OCI-LY1 (cell line): ENCODE data around the gene MRPL36.

Source experiments
- H2AFZ ChIP-seq: fragments of 200-600 bp; sonication (generic), shearing (Covaris generic); 2 replicates; pipeline ENCODE4 v1.6.0; 2014; ENCODE audit warnings: antibody characterized with exemption, mild to moderate bottlenecking, low read length
- H3F3A ChIP-seq: fragments of 200-600 bp; sonication (generic), shearing (Covaris generic); 2 replicates; pipeline ENCODE4 v1.6.0; 2014; ENCODE audit warnings: mild to moderate bottlenecking, antibody characterized with exemption, low read length, moderate library complexity; ENCODE audit not compliant: insufficient read depth
- H3K27ac ChIP-seq: fragments of 200-600 bp; sonication (generic); 2 replicates; pipeline ENCODE4 v1.5.1; 2014; ENCODE audit warnings: low read length, mixed run types, mild to moderate bottlenecking, low read depth; ENCODE audit not compliant: poor library complexity, severe bottlenecking
- H3K27me3 ChIP-seq: fragments of 200-600 bp; sonication (generic); 2 replicates; pipeline ENCODE4 v1.6.0; 2014; ENCODE audit warnings: antibody characterized with exemption, mild to moderate bottlenecking, low read length, moderate library complexity; ENCODE audit not compliant: insufficient read depth
- H3K36me3 ChIP-seq: fragments of 200-600 bp; sonication (generic); 2 replicates; pipeline ENCODE4 v1.6.1; 2014; ENCODE audit warnings: mild to moderate bottlenecking, antibody characterized with exemption, low read length, moderate library complexity, mixed read lengths; ENCODE audit not compliant: insufficient read depth
- H3K4me1 ChIP-seq: fragments of 200-600 bp; sonication (generic); 2 replicates; pipeline ENCODE4 v1.5.1; 2014; ENCODE audit warnings: mild to moderate bottlenecking, low read length, moderate library complexity; ENCODE audit not compliant: insufficient read depth, severe bottlenecking
- H3K4me2 ChIP-seq: fragments of 200-600 bp; sonication (generic), shearing (Covaris generic); 2 replicates; pipeline ENCODE4 v1.6.1; 2014; ENCODE audit warnings: low read length
- H3K4me3 ChIP-seq: fragments of 200-600 bp; sonication (generic); 2 replicates; pipeline ENCODE4 v1.5.1; 2014; ENCODE audit warnings: low read length, low read depth, mild to moderate bottlenecking, mixed read lengths; ENCODE audit not compliant: poor library complexity, severe bottlenecking
- H3K79me2 ChIP-seq: fragments of 200-600 bp; shearing (Covaris generic); 2 replicates; pipeline ENCODE4 v1.6.1; 2016; ENCODE audit warnings: mixed run types, low read length, mixed read lengths; ENCODE audit not compliant: insufficient read depth
- H3K9ac ChIP-seq: fragments of 200-600 bp; sonication (generic), shearing (Covaris generic); 2 replicates; pipeline ENCODE4 v1.6.1; 2014; ENCODE audit warnings: mild to moderate bottlenecking, low read length, mixed read lengths
- H3K9me2 ChIP-seq: fragments of 200-600 bp; sonication (generic), shearing (Covaris generic); 2 replicates; pipeline ENCODE4 v1.6.1; 2014; ENCODE audit warnings: low read depth, mild to moderate bottlenecking, low read length, mixed read lengths
- H3K9me3 ChIP-seq: fragments of 200-600 bp; shearing (Covaris generic); 2 replicates; pipeline ENCODE4 v1.6.1; 2014; ENCODE audit warnings: low read length, mixed read lengths
- H4K20me1 ChIP-seq: fragments of 200-600 bp; sonication (generic), shearing (Covaris generic); 2 replicates; pipeline ENCODE4 v1.6.0; 2016; ENCODE audit warnings: mild to moderate bottlenecking, low read length; ENCODE audit not compliant: insufficient read depth
- CTCF ChIP-seq: fragments of 200-600 bp; sonication (generic), shearing (Covaris generic); IDR thresholded peaks from 2 replicates; pipeline ENCODE4 v1.5.1; 2017; ENCODE audit warnings: mild to moderate bottlenecking, antibody characterized with exemption, low read length, moderate library complexity, mixed read lengths
- EZH2 ChIP-seq: fragments of 200-600 bp; sonication (generic), shearing (Covaris generic); IDR thresholded peaks from 2 replicates; pipeline ENCODE4 v1.8.0; 2017; ENCODE audit warnings: borderline replicate concordance, mixed run types, mild to moderate bottlenecking, antibody characterized with exemption, low read length, moderate library complexity, mixed read lengths

The MRPL36 gene

GRCh38 chr5:1801967-1802295 lies 2.3 kb upstream of the MRPL36 start:
- Histone ChIP-seq H3K4me3 (peak overlapping the region; percentile 74), H3K79me2 (peaks cover 18% of the 10 kb centered on the region), H3K36me3 (peaks cover 66% of the 10 kb centered on the region), H3K27ac (peak overlapping the region; percentile 89), H3F3A (no peaks in the 10 kb centered on the region), H3K4me1 (peaks cover 37% of the 10 kb centered on the region), H3K9ac (peak overlapping the region; percentile 82), H3K9me3 (no peaks in the 10 kb centered on the region), H3K9me2 (no peaks in the 10 kb centered on the region), H3K4me2 (peak overlapping the region; percentile 96), H3K27me3 (no peaks in the 10 kb centered on the region), H2AFZ (no peak overlapping the region), H4K20me1 (no peaks in the 10 kb centered on the region)
- TF ChIP-seq EZH2 (no peak), CTCF (no peak)

GRCh38 chr5:1801222-1801966 lies 1.8 kb upstream of the MRPL36 start, which contains the start of gene NDUFS6:
Gene NDUFS6 (plus strand): TSS chr5:1801407. CDS start chr5:1801418, 11 bp downstream.
- no peaks in the 10 kb centered on the region for H3K27me3 ChIP-seq
- peak within 1 kb of the TSS; percentile 96 for H3K4me2 ChIP-seq
- peaks cover 66% of the 10 kb centered on the region for H3K36me3 ChIP-seq
- peaks cover 18% of the 10 kb centered on the region for H3K79me2 ChIP-seq
- no peak within 1 kb of the TSS for H2AFZ ChIP-seq
- no peaks in the 10 kb centered on the region for H3F3A ChIP-seq
- peak within 1 kb of the TSS; percentile 89 for H3K27ac ChIP-seq
- no peaks in the 10 kb centered on the region for H3K9me2 ChIP-seq
- no peaks in the 10 kb centered on the region for H4K20me1 ChIP-seq
- H3K4me3 ChIP-seq = peak within 1 kb of the TSS; percentile 74
- H3K4me1 ChIP-seq = peaks cover 42% of the 10 kb centered on the region
- H3K9ac ChIP-seq = peak within 1 kb of the TSS; percentile 82
- no peaks in the 10 kb centered on the region for H3K9me3 ChIP-seq
- TF ChIP-seq EZH2 (no peak), CTCF (0 out of 2 replicates have a peak, but pooled peaks have one; percentile 5)

- no peaks in the 10 kb centered on the region for H3F3A ChIP-seq
- H4K20me1 ChIP-seq = no peaks in the 10 kb centered on the region
- no peaks in the 10 kb centered on the region for H3K9me2 ChIP-seq
- no peaks in the 10 kb centered on the region for H3K27me3 ChIP-seq
- H3K4me3 ChIP-seq = peak overlapping the region; percentile 74
- peak overlapping the region; percentile 82 for H3K9ac ChIP-seq
- peak overlapping the region; percentile 89 for H3K27ac ChIP-seq
- H2AFZ ChIP-seq = no peak overlapping the region
- H3K4me2 ChIP-seq = peak overlapping the region; percentile 96
- H3K79me2 ChIP-seq = peaks cover 18% of the 10 kb centered on the region
- TF ChIP-seq CTCF (no peak), EZH2 (no peak)
- peaks cover 64% of the 10 kb centered on the region for H3K36me3 ChIP-seq
- H3K4me1 ChIP-seq = peaks cover 42% of the 10 kb centered on the region
- H3K9me3 ChIP-seq = no peaks in the 10 kb centered on the region
These were observed 1.0 kb upstream of the MRPL36 start for GRCh38 chr5:1800472-1801221.
